Subcutaneous abdominal adipose tissue (tissue), 5 donors: ENCODE results near the gene FYB1.
A peak's percentile ranks its signal among the peaks of the same experiment; 100 is the strongest.

Experiments used
- H3K27ac ChIP-seq: one replicate; pipeline ENCODE4 v1.7.0; 2013; ENCODE audit warnings: low read depth, mild to moderate bottlenecking, inconsistent platforms, low read length, moderate library complexity
- H3K27me3 ChIP-seq, 5 donors: one replicate each; pipeline ENCODE4 v1.7.0; 2013; ENCODE audit warnings: low read length in 5 of 5, inconsistent platforms in 1 of 5; ENCODE audit not compliant: control insufficient read depth in 5 of 5, insufficient read depth in 4 of 5
- H3K36me3 ChIP-seq, 5 donors: one replicate each; pipeline ENCODE4 v1.7.0; 2013; ENCODE audit warnings: low read length in 5 of 5; ENCODE audit not compliant: control insufficient read depth in 5 of 5, insufficient read depth in 5 of 5
- H3K4me1 ChIP-seq, 5 donors: one replicate each; pipeline ENCODE4 v1.7.0; 2013; ENCODE audit warnings: low read length in 5 of 5, mild to moderate bottlenecking in 3 of 5, moderate library complexity in 1 of 5; ENCODE audit not compliant: control insufficient read depth in 5 of 5, insufficient read depth in 5 of 5
- H3K4me3 ChIP-seq, 5 donors: one replicate each; pipeline ENCODE4 v1.7.0; 2013; ENCODE audit warnings: low read length in 5 of 5, low read depth in 1 of 5
- H3K9ac ChIP-seq, 5 donors: one replicate each; pipeline ENCODE4 v1.7.0; 2013; ENCODE audit warnings: low read length in 5 of 5, mild to moderate bottlenecking in 4 of 5, moderate library complexity in 3 of 5
- H3K9me3 ChIP-seq, 5 donors: one replicate each; pipeline ENCODE4 v1.7.0; 2013; ENCODE audit warnings: low read length in 5 of 5; ENCODE audit not compliant: control insufficient read depth in 5 of 5
- donor health status: healthy.
- donor health status: healthy.
- donor health status: healthy.
- donor health status: healthy.
- donor health status: healthy.

Gene FYB1

DNA sequence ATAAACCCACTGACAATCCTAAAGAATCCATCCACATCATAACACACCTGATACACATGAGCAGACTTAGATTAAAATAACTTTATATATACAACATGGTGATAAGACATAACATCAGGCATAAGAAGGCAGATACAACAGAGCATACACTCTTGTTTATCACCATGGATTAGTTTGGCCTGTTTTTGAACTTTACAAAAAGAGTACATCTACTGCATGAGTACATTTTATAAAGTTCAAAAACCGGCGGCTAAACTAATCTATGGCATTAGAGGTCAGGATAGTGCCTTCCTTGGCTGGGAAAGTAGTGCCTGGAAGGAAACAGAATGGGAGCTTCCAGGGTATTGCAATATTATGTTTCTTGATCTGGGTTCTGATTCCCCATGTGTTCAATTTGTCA is 160.3 kb downstream of the FYB1 start:
- no peak overlapping the region for H3K4me3 ChIP-seq
- peak overlapping the region in 1 of 5 donors; percentile 16 for H3K9ac ChIP-seq
- H3K27ac ChIP-seq = peak overlapping the region; percentile 38
- H3K36me3 ChIP-seq = no peaks in the 10 kb centered on the region
- H3K9me3 ChIP-seq = no peaks in the 10 kb centered on the region
- peaks cover 0 to 44% (median 22%) of the 10 kb centered on the region in 5 donors for H3K4me1 ChIP-seq
- H3K27me3 ChIP-seq = no peaks in the 10 kb centered on the region

DNA sequence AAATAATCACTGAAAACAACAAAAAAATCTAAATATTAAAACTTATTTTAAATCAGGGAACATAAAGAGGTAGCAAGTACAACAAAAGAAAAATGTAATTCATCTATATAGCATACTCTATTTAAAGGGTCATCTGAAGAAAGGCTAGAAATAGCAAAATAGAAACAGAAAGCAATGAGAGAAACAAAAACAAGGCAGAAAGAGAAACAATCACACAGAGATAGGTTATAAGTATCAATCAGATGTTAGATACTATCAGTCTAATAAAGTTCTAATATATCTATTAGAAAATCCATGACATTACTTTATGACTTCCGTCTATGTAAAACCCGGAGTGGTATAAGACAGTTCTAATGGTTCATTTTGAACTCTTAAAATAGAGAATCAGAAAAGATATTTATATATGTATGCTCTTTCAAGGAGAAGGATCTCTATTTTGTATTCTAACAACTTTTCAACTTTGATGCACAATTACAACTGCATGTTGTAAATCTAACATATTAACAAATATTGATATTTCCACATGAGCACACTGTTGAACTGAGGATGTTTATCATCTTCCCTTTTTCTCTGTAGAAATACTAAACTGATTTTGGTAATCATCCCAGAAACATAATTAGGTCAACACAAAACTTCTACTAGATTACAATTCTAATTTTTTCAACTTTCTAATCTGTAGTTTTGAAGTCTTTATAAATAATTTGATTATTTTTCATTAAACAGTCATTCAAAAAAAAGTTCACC is 161.0 kb downstream of the FYB1 start:
- Histone ChIP-seq H3K27me3 (no peaks in the 10 kb centered on the region), H3K9ac (peak overlapping the region in 1 of 5 donors; percentile 51), H3K27ac (peak overlapping the region; percentile 38), H3K36me3 (no peaks in the 10 kb centered on the region), H3K9me3 (no peaks in the 10 kb centered on the region), H3K4me1 (peaks cover 0 to 44% (median 22%) of the 10 kb centered on the region in 5 donors), H3K4me3 (peak overlapping the region in 3 of 5 donors; percentile 26 to 39 (median 38))

DNA sequence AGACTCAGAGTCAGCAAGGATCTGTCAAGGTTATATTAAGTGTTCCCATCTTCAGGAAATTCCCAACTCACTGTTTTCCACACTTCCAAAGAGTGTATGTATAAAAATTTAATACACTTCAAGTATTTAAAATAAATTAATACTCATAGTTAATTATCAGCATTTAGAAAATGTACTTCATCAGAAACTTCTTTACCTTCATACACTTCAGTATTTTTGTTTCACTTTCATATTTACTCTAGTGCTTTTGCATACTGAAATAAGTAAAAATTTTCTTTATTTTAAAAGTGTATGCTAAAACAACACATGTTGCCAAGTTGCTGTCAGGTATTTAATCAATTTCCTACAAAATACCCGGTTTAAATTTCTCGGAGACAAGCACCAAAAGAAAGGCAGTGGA is 161.6 kb downstream of the FYB1 start:
- no peaks in the 10 kb centered on the region for H3K9me3 ChIP-seq
- no peaks in the 10 kb centered on the region for H3K27me3 ChIP-seq
- H3K4me1 ChIP-seq = peaks cover 0 to 44% (median 22%) of the 10 kb centered on the region in 5 donors
- peak overlapping the region; percentile 25 for H3K27ac ChIP-seq
- H3K4me3 ChIP-seq = peak overlapping the region in 3 of 5 donors; percentile 26 to 39 (median 38)
- no peaks in the 10 kb centered on the region for H3K36me3 ChIP-seq
- H3K9ac ChIP-seq = peak overlapping the region in 1 of 5 donors; percentile 51

DNA sequence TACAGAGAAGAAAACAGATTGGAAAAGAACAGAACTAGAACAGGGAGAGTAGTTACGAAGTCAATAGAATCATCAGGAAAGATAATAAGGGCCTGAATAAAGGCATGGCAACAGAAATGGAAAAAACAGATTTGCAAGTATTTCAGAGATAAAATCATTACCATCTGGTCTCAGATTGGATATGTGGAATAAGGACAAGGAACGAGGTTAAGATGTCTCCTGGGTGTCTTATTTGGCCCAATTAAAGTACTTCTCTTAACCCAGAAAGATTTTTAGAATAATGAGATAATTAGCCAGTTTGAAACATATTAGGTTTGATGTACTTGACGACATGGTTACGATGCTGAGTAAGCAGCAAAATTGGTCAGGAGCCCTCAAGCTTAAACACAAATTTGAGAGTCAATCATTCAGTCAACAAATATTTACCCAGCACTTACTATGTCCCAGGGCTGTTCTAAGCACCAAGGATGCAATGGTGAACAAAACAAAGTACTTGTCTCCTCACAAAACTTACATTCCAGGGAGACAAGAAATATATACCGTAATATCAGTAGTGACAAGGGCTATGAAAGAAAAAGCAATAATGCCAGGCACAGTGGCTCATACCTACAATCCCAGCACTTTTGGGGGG is 163.5 kb downstream of the FYB1 start:
- Histone ChIP-seq H3K4me1 (peaks cover 0 to 43% (median 19%) of the 10 kb centered on the region in 5 donors), H3K9ac (no peak overlapping the region), H3K9me3 (no peaks in the 10 kb centered on the region)

More for the DNA sequence above, 163.5 kb downstream of the FYB1 start:
- Histone ChIP-seq H3K27ac (no peak overlapping the region), H3K4me3 (no peak overlapping the region), H3K27me3 (no peaks in the 10 kb centered on the region), H3K36me3 (no peaks in the 10 kb centered on the region)
